Ishikawa (cell line): ENCODE results near the gene PPP4C.

ENCODE experiments used
- CEBPB ChIP-seq: IDR thresholded peaks from 2 replicates; pipeline ENCODE4 v1.6.1; 2012
- EGR1 ChIP-seq: IDR thresholded peaks from 2 replicates; pipeline ENCODE4 v1.6.1; 2012
- MAX ChIP-seq: IDR thresholded peaks from 2 replicates; pipeline ENCODE4 v1.6.1; 2012
- RAD21 ChIP-seq: IDR thresholded peaks from 2 replicates; pipeline ENCODE4 v1.6.1; 2012; ENCODE audit warnings: low read depth
- TAF1 ChIP-seq: IDR thresholded peaks from 2 replicates; pipeline ENCODE4 v1.6.1; 2012; ENCODE audit warnings: low read depth, mild to moderate bottlenecking
- YY1 ChIP-seq: IDR thresholded peaks from 2 replicates; pipeline ENCODE4 v1.6.1; 2012; ENCODE audit warnings: low read depth

GRCh38 chr16:30078744-30079143 is 3.0 kb downstream of the PPP4C start:
- no peak for TF ChIP-seq EGR1
- no peak for TF ChIP-seq RAD21
- TF ChIP-seq MAX: no peak
- no peak for TF ChIP-seq YY1
- TF ChIP-seq CEBPB: no peak
- no peak for TF ChIP-seq TAF1
